ENCODE data around the gene TARBP1. TPM values are rescaled to one million over a fixed set of nuclear protein-coding genes. Genes with fewer than 3 reads are reported as not detected.

Gene TARBP1
- total and polyA plus RNA-seq, 3 donors from 2014 or later: 29.5 to 39.8 (median 31.3) TPM

- no peak for DNase-seq
- no peak for TF ChIP-seq CTCF (IDR thresholded peaks at IDR 0.05)
- no peak for TF ChIP-seq POLR2A (IDR thresholded peaks at IDR 0.05)
- no peaks in the 10 kb centered on the region for H3K9me3 ChIP-seq
- no peak overlapping the region for H3K4me3 ChIP-seq
- WGBS, 2 donors: 80 to 82% methylated on average over 2 of the region's 2 CpGs
- intact Hi-C loops (cut with DNase I; ENCODE audit: low total_unique reads): no loop called here
- H3K27me3 ChIP-seq: no peaks in the 10 kb centered on the region
- no peak overlapping the region for H3K27ac ChIP-seq
- no peaks in the 10 kb centered on the region for H3K36me3 ChIP-seq (ENCODE audit: low read depth, missing control alignments)
- H3K4me1 ChIP-seq: no peaks in the 10 kb centered on the region
Measured at GRCh38 chr1:234515411-234515810, 36.4 kb upstream of the TARBP1 start.

- 53 to 72% methylated on average over 5 of the region's 5 CpGs for WGBS, 2 donors
- H3K4me1 ChIP-seq: no peaks in the 10 kb centered on the region
- no peak overlapping the region for H3K4me3 ChIP-seq
- no peaks in the 10 kb centered on the region for H3K9me3 ChIP-seq
- H3K36me3 ChIP-seq (ENCODE audit: low read depth, missing control alignments): no peaks in the 10 kb centered on the region
- no peak overlapping the region for H3K27ac ChIP-seq
- TF ChIP-seq CTCF (IDR thresholded peaks at IDR 0.05) (no peak), POLR2A (IDR thresholded peaks at IDR 0.05) (no peak)
- intact Hi-C loops (cut with DNase I; ENCODE audit: low total_unique reads): no loop called here
- no peaks in the 10 kb centered on the region for H3K27me3 ChIP-seq
- DNase-seq: no peak
Measured at GRCh38 chr1:234512451-234512861, 33.5 kb upstream of the TARBP1 start.

DNA sequence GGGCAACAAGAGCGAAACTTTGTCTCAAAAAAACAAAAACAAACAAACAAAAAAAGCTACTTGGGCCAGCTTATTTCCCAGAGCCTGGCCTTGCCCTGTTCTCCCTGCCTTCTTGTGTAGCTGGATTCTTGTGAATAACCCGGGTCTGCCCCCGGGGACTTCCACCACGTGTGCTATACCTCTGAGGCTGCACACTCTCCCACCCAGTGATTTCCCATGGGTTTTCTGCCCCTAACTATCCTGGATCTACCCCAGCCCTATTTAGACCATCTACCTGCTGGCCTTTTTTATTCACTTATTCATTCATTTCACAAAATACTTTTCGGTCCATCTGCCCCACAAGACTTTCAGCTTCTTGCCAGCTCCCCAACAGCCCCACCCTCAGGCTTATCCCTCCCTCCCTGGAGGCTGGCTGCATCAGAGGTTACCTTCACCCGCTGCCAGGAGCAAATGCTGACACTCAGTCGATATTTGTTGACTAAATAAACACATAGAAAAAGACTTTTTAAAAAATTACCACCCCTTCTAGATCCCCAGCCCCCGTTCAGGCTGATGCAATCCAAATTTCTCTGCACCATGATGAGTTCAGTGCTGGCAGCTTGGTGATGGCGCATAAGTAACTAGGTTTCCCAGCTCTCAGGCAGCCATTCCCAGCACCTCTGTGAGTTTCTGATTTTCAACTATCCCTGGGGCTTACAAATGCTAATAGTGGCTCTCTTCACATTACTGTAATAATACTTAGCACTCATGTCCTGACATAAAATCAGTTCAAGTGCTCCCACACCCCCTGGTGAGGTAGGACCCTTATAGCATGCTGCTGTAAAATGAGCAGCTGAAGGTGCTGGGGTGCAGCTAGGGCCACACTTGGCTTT, 30.7 kb upstream of the TARBP1 start:
- no peak for DNase-seq
- Histone ChIP-seq H3K9me3 (no peaks in the 10 kb centered on the region), H3K36me3 (ENCODE audit: low read depth, missing control alignments) (no peaks in the 10 kb centered on the region), H3K27ac (no peak overlapping the region), H3K4me1 (no peaks in the 10 kb centered on the region), H3K4me3 (no peak overlapping the region), H3K27me3 (no peaks in the 10 kb centered on the region)
- TF ChIP-seq POLR2A (IDR thresholded peaks at IDR 0.05) (no peak), CTCF (IDR thresholded peaks at IDR 0.05) (no peak)
- intact Hi-C loops (cut with DNase I; ENCODE audit: low total_unique reads): no loop called here
- WGBS, 2 donors: 66 to 67% methylated on average over 9 of the region's 9 CpGs

GRCh38 chr1:234507626-234508387, 28.8 kb upstream of the TARBP1 start:
- H3K36me3 ChIP-seq (ENCODE audit: low read depth, missing control alignments): no peaks in the 10 kb centered on the region
- H3K27ac ChIP-seq: no peak overlapping the region
- no peak overlapping the region for H3K4me3 ChIP-seq
- TF ChIP-seq POLR2A (IDR thresholded peaks at IDR 0.05) (no peak), CTCF (IDR thresholded peaks at IDR 0.05) (no peak)
- intact Hi-C loops (cut with DNase I; ENCODE audit: low total_unique reads): no loop called here
- no peaks in the 10 kb centered on the region for H3K9me3 ChIP-seq
- no peaks in the 10 kb centered on the region for H3K4me1 ChIP-seq
- H3K27me3 ChIP-seq: no peaks in the 10 kb centered on the region
- WGBS, 2 donors: 90 to 94% methylated on average over 11 of the region's 11 CpGs
- no peak for DNase-seq

Data from testis (tissue), 3 donors.